HL-60 (cell line): ENCODE results near the gene NR5A2.

Source experiments
- DNase-seq, 2 experiments: peaks; one replicate each; pipeline ENCODE4 v3.0.0-alpha.2; 2010 to 2020; ENCODE audit warnings: low read depth in 1 of 2, low spot score in 1 of 2
- H3K27ac ChIP-seq: fragments of 250-450 bp; sonication (Bioruptor Pico); replicated peaks from 2 replicates; pipeline ENCODE4 v1.5.1; 2020; ENCODE audit warnings: mild to moderate bottlenecking, moderate library complexity
- H3K27me3 ChIP-seq: fragments of 250-450 bp; sonication (Bioruptor Pico); 2 replicates; pipeline ENCODE4 v1.5.1; 2021; ENCODE audit warnings: mild to moderate bottlenecking, moderate library complexity; ENCODE audit not compliant: insufficient read depth, poor library complexity, severe bottlenecking
- H3K4me3 ChIP-seq: replicated peaks from 2 replicates; pipeline ENCODE4 v1.5.1; 2011; ENCODE audit warnings: mild to moderate bottlenecking, control low read depth, low read length; ENCODE audit not compliant: insufficient read depth
- CTCF ChIP-seq: IDR thresholded peaks from one replicate; pipeline ENCODE4 v1.5.1; 2011; ENCODE audit warnings: low read length, control low read depth, inconsistent platforms; ENCODE audit not compliant: insufficient read depth
- GABPA ChIP-seq: IDR thresholded peaks from 2 replicates; pipeline ENCODE4 v1.6.1; 2012; ENCODE audit warnings: low read depth
- POLR2AphosphoS5 ChIP-seq: IDR thresholded peaks from 2 replicates; pipeline ENCODE4 v1.6.1; 2012; ENCODE audit warnings: low read depth
- SPI1 ChIP-seq: IDR thresholded peaks from 2 replicates; pipeline ENCODE4 v1.6.1; 2012; ENCODE audit warnings: low read depth, mild to moderate bottlenecking, borderline replicate concordance
- TF ChIP-seq, protein P1 (sequence below): IDR thresholded peaks from 2 replicates; pipeline ENCODE4 v1.6.1; 2012; ENCODE audit warnings: low read depth; ENCODE audit not compliant: insufficient replicate concordance

Gene NR5A2

DNA sequence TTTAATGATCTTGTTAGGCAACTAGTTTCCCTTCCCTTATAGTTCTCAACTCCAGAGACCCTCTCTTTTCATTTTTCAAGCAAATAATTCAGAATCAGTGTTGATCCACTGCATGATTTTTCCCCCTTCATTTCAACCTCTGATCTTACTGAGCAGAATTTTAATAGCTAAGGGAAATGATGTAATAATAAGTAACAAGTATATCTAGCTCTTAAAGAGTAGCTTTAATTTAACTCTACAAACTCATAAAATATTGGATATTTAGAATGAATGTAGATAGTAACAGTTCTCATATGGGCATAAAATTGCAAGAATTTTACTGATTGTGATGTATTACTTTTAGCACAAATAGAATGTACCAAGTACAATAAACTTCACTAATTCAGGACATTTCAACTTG lies 130.2 kb downstream of the NR5A2 start:
- Histone ChIP-seq H3K27me3 (no peaks in the 10 kb centered on the region), H3K27ac (no peak overlapping the region), H3K4me3 (no peak overlapping the region)
- no peak for TF ChIP-seq SPI1
- no peak for TF ChIP-seq CTCF
- no peak for TF ChIP-seq GABPA
- no peak for TF ChIP-seq POLR2AphosphoS5
- TF ChIP-seq, protein P1, sequence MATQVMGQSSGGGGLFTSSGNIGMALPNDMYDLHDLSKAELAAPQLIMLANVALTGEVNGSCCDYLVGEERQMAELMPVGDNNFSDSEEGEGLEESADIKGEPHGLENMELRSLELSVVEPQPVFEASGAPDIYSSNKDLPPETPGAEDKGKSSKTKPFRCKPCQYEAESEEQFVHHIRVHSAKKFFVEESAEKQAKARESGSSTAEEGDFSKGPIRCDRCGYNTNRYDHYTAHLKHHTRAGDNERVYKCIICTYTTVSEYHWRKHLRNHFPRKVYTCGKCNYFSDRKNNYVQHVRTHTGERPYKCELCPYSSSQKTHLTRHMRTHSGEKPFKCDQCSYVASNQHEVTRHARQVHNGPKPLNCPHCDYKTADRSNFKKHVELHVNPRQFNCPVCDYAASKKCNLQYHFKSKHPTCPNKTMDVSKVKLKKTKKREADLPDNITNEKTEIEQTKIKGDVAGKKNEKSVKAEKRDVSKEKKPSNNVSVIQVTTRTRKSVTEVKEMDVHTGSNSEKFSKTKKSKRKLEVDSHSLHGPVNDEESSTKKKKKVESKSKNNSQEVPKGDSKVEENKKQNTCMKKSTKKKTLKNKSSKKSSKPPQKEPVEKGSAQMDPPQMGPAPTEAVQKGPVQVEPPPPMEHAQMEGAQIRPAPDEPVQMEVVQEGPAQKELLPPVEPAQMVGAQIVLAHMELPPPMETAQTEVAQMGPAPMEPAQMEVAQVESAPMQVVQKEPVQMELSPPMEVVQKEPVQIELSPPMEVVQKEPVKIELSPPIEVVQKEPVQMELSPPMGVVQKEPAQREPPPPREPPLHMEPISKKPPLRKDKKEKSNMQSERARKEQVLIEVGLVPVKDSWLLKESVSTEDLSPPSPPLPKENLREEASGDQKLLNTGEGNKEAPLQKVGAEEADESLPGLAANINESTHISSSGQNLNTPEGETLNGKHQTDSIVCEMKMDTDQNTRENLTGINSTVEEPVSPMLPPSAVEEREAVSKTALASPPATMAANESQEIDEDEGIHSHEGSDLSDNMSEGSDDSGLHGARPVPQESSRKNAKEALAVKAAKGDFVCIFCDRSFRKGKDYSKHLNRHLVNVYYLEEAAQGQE: no peak
- DNase-seq: no peak

- Histone ChIP-seq H3K4me3 (no peak overlapping the region), H3K27ac (no peak overlapping the region), H3K27me3 (no peaks in the 10 kb centered on the region)
- TF ChIP-seq CTCF: no peak
- TF ChIP-seq GABPA: no peak
- TF ChIP-seq POLR2AphosphoS5: no peak
- no peak for TF ChIP-seq SPI1
- TF ChIP-seq, protein P1: no peak
- DNase-seq: no peak
Measured at GRCh38 chr1:200161801-200162200, 134.3 kb downstream of the NR5A2 start.

- no peak for DNase-seq
- TF ChIP-seq, protein P1: no peak
- no peak for TF ChIP-seq SPI1
- no peak for TF ChIP-seq GABPA
- no peak for TF ChIP-seq POLR2AphosphoS5
- TF ChIP-seq CTCF: no peak
- H3K27me3 ChIP-seq: no peaks in the 10 kb centered on the region
- no peak overlapping the region for H3K27ac ChIP-seq
- no peak overlapping the region for H3K4me3 ChIP-seq
Measured at GRCh38 chr1:200162258-200162657, 134.7 kb downstream of the NR5A2 start.
